ENCODE results near the gene XPO6.

The XPO6 gene

GRCh38 chr16:28110074-28110473 lies 101.7 kb downstream of the XPO6 start:
- no peak overlapping the region for H3K4me2 ChIP-seq
- no peak for TF ChIP-seq Cebpa-rat (IDR thresholded peaks at IDR 0.05)
- no peak overlapping the region for H3K27ac ChIP-seq
- no peak overlapping the region for H3K9ac ChIP-seq
- no peaks in the 10 kb centered on the region for H3K4me1 ChIP-seq
- H3K27me3 ChIP-seq, result no peaks in the 10 kb centered on the region
- peaks cover 26% of the 10 kb centered on the region for H4K20me1 ChIP-seq
- H3K4me3 ChIP-seq, result no peak overlapping the region
- H3K9me3 ChIP-seq, result no peaks in the 10 kb centered on the region
- H3K36me3 ChIP-seq, result peaks cover 94% of the 10 kb centered on the region

GRCh38 chr16:28108590-28109247 lies 103.0 kb downstream of the XPO6 start:
- Histone ChIP-seq H3K36me3 (peaks cover 96% of the 10 kb centered on the region), H3K27ac (no peak overlapping the region), H4K20me1 (peaks cover 26% of the 10 kb centered on the region), H3K4me3 (no peak overlapping the region), H3K27me3 (no peaks in the 10 kb centered on the region), H3K4me2 (no peak overlapping the region), H3K9ac (no peak overlapping the region), H3K9me3 (no peaks in the 10 kb centered on the region), H3K4me1 (no peaks in the 10 kb centered on the region)
- TF ChIP-seq Cebpa-rat (IDR thresholded peaks at IDR 0.05), result no peak

DNA sequence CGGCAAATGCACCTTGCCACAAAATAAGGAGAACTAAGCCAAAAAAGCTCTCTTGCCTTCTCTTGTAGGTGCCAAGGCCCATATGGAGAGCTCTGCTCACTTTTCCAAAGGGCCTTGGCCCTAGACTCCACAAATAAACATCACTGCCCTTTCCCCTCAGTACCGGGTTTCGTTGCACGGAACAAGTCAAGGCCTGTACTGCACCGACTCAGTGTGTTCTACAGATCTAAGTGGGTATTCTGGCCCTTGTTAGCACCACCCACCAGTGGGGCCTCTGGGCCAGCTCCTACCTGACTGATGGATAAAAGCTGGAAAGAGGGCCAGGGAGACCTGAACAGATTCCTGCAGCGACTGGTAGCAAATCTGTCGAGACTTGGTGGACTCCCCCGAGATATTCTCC lies 104.5 kb downstream of the XPO6 start:
- Histone ChIP-seq H3K4me2 (no peak overlapping the region), H3K27me3 (no peaks in the 10 kb centered on the region), H3K36me3 (peaks cover 97% of the 10 kb centered on the region), H3K9ac (no peak overlapping the region), H3K9me3 (no peaks in the 10 kb centered on the region), H4K20me1 (peaks cover 35% of the 10 kb centered on the region), H3K4me3 (no peak overlapping the region), H3K4me1 (no peaks in the 10 kb centered on the region), H3K27ac (no peak overlapping the region)
- no peak for TF ChIP-seq Cebpa-rat (IDR thresholded peaks at IDR 0.05)

DNA sequence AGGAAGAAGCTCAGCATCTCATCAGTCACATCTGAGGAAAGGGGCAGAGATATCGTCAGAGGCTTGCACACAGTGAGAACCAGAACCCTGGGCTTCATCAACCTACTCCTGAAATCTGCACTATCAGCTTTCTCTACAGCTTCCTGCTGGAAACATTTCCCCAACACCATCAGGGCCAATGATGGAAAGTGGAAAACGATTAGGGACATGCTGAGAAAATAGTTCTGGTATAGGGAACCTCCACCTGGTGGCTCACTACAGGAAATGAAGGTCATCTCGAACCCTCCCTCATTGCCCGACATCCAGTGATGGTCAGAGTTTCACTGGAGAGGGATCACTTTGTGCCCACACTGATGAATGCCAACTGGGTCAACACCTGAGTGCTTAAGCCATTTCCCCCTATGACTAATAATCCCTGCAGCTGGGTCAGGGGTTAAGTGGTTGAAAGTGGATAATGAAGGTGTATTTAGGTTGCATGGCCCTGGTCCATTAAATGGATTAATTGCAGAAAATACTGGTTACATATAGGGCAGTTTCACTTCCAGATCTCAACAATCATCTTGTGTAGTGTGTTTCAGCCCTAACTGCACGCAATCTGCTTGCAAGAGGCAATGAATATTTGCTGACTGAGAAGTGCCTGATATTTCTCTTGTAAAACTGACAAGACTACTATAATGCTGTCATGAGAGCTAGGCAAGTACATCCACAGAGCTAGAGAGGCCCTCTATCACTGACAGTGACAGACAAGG lies 105.1 kb downstream of the XPO6 start:
- H3K27me3 ChIP-seq, result no peaks in the 10 kb centered on the region
- TF ChIP-seq Cebpa-rat (IDR thresholded peaks at IDR 0.05), result no peak
- H3K4me3 ChIP-seq, result no peak overlapping the region
- no peaks in the 10 kb centered on the region for H3K9me3 ChIP-seq
- H3K4me1 ChIP-seq, result no peaks in the 10 kb centered on the region
- peaks cover 35% of the 10 kb centered on the region for H4K20me1 ChIP-seq
- H3K4me2 ChIP-seq, result no peak overlapping the region
- H3K9ac ChIP-seq, result no peak overlapping the region
- H3K36me3 ChIP-seq, result peaks cover 97% of the 10 kb centered on the region
- H3K27ac ChIP-seq, result no peak overlapping the region

DNA sequence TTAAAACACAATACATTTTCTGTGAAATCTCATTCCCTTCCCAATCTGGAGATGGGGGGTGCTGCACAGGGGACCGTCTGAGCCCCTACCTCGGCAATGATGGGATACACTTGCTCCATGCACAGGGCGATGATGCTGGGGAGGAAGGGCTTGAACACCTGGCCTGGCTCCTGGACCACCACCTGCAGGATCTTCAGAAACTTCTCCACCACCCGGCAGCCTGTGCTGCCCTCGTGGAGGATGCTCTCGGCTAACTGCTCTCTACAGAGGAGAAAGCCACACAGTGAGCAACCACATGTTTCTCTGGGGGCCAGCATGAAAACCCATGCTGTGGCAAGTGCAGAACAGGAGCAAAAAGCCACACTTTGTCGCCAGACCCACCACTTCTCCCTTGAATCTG lies 105.8 kb downstream of the XPO6 start:
- Histone ChIP-seq H3K27me3 (no peaks in the 10 kb centered on the region), H3K27ac (no peak overlapping the region), H3K9me3 (no peaks in the 10 kb centered on the region), H3K4me2 (no peak overlapping the region), H3K4me1 (no peaks in the 10 kb centered on the region), H3K36me3 (peaks cover 99% of the 10 kb centered on the region), H3K9ac (no peak overlapping the region), H4K20me1 (peaks cover 40% of the 10 kb centered on the region), H3K4me3 (no peak overlapping the region)
- TF ChIP-seq Cebpa-rat (IDR thresholded peaks at IDR 0.05), result no peak

- Histone ChIP-seq H3K27ac (no peak overlapping the region), H3K4me2 (no peak overlapping the region), H3K4me1 (no peaks in the 10 kb centered on the region), H3K9ac (no peak overlapping the region), H3K27me3 (no peaks in the 10 kb centered on the region), H4K20me1 (peaks cover 45% of the 10 kb centered on the region), H3K36me3 (peaks cover 100% of the 10 kb centered on the region), H3K4me3 (no peak overlapping the region), H3K9me3 (no peaks in the 10 kb centered on the region)
- no peak for TF ChIP-seq Cebpa-rat (IDR thresholded peaks at IDR 0.05)
Observed at GRCh38 chr16:28105297-28105696, 106.5 kb downstream of the XPO6 start.

DNA sequence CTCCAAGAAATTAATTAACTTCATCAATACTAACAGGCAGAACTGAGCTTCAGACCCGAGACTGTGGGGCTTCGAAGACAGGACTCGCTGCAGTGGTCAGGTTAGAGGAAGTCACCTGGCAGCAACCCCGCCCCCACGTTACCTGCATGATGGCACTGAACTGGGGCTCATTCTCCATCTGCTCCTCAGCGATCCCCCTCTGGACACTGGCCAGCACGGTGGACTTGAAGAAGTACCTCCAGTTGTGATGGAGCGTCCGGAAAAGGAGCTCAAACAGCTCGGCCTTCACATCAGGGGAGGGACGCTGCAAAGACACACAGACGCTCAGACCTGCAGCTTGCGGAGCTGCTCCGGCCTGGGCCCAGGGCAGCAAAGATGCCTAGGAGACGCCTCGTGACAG lies 107.4 kb downstream of the XPO6 start:
- H3K27ac ChIP-seq, result no peak overlapping the region
- H3K9ac ChIP-seq, result no peak overlapping the region
- H3K36me3 ChIP-seq, result peaks cover 100% of the 10 kb centered on the region
- peaks cover 44% of the 10 kb centered on the region for H4K20me1 ChIP-seq
- TF ChIP-seq Cebpa-rat (IDR thresholded peaks at IDR 0.05), result no peak
- no peak overlapping the region for H3K4me2 ChIP-seq
- no peaks in the 10 kb centered on the region for H3K27me3 ChIP-seq
- H3K4me1 ChIP-seq, result no peaks in the 10 kb centered on the region
- no peaks in the 10 kb centered on the region for H3K9me3 ChIP-seq
- H3K4me3 ChIP-seq, result no peak overlapping the region

DNA sequence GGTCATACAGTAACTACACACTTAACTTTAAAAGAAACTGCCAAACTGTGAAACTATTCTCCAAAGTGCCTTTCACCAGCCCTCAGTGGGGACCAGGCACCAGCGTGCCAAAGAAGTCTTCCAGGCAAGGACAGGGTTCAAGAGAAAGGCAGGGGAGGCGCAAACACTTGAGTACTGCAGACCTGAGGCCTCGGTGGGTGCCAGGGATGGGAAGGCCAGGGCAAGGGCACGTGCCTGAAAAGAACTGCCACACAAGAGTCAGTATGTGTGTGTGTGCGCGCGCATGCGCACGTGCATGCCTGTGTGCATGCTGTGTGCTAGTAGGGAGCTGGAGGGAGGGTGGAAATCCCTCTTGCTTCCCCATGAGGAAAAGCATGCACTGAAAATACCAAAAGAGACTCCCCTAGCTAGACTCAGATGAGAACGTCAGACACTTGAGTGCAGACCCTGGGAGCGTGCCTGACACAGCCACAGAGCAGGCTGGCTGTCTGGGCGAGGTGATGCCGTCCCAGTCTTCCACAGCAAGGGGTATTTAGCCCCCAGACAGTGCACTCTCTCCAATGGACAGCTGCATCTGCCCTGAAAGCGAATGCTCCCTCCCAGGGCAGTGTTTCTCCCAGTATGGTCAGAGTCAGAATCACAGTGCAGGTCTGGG lies 108.1 kb downstream of the XPO6 start:
- Histone ChIP-seq H3K9me3 (no peaks in the 10 kb centered on the region), H3K27me3 (no peaks in the 10 kb centered on the region), H3K36me3 (peaks cover 100% of the 10 kb centered on the region), H3K9ac (no peak overlapping the region), H3K4me2 (no peak overlapping the region), H3K27ac (no peak overlapping the region), H3K4me3 (no peak overlapping the region), H3K4me1 (no peaks in the 10 kb centered on the region), H4K20me1 (peaks cover 44% of the 10 kb centered on the region)
- no peak for TF ChIP-seq Cebpa-rat (IDR thresholded peaks at IDR 0.05)

- Histone ChIP-seq H3K36me3 (peaks cover 98% of the 10 kb centered on the region), H3K27me3 (no peaks in the 10 kb centered on the region), H3K4me2 (no peak overlapping the region), H3K9ac (no peak overlapping the region), H3K4me3 (no peak overlapping the region), H4K20me1 (peaks cover 41% of the 10 kb centered on the region), H3K9me3 (no peaks in the 10 kb centered on the region), H3K4me1 (no peaks in the 10 kb centered on the region), H3K27ac (no peak overlapping the region)
- no peak for TF ChIP-seq Cebpa-rat (IDR thresholded peaks at IDR 0.05)
Observed at GRCh38 chr16:28101533-28101890, 110.3 kb downstream of the XPO6 start.

Measured in BLaER1 (cell line).